OCI-M2 (cell line): ENCODE measurements around the gene CCR7.

Experiments
- DNase-seq: peaks from one replicate; lab custom pipeline; 2025; ENCODE audit not compliant: unreplicated experiment; lab: John Stamatoyannopoulos, UW

The CCR7 gene

GRCh38 chr17:40564883-40565768 is at the start of gene CCR7:
Gene CCR7, minus strand, starts transcription at chr17:40565472. Its CDS starts 63 bp downstream, at chr17:40565409.
- DNase-seq, result no peak

GRCh38 chr17:40614431-40615067 is 49.3 kb upstream of the CCR7 start:
- DNase-seq, result no peak

GRCh38 chr17:40613467-40614154 is 48.3 kb upstream of the CCR7 start:
- DNase-seq, result no peak

- no peak for DNase-seq
Observed at GRCh38 chr17:40612599-40613244, 47.5 kb upstream of the CCR7 start.

GRCh38 chr17:40611840-40612474 is 46.7 kb upstream of the CCR7 start:
- no peak for DNase-seq

GRCh38 chr17:40610359-40610758 is 45.1 kb upstream of the CCR7 start:
- no peak for DNase-seq

- DNase-seq, result no peak
Observed at GRCh38 chr17:40608061-40608581, 42.8 kb upstream of the CCR7 start.

GRCh38 chr17:40607641-40608040 is 42.4 kb upstream of the CCR7 start:
- no peak for DNase-seq

- DNase-seq, result no peak
Observed at GRCh38 chr17:40606548-40607353, 41.5 kb upstream of the CCR7 start.

GRCh38 chr17:40605306-40605705 is 40.0 kb upstream of the CCR7 start:
- DNase-seq, result no peak

GRCh38 chr17:40604327-40605080 is 39.2 kb upstream of the CCR7 start:
- DNase-seq, result no peak

- no peak for DNase-seq
Observed at GRCh38 chr17:40602445-40603443, 37.5 kb upstream of the CCR7 start.

GRCh38 chr17:40600486-40601046 is 35.3 kb upstream of the CCR7 start:
- DNase-seq, result no peak

- no peak for DNase-seq
Observed at GRCh38 chr17:40599468-40599763, 34.1 kb upstream of the CCR7 start.

GRCh38 chr17:40598619-40599467 is 33.6 kb upstream of the CCR7 start:
- no peak for DNase-seq

- DNase-seq, result no peak
Observed at GRCh38 chr17:40598301-40598618, 33.0 kb upstream of the CCR7 start.
